ENCODE measurements around the gene GRAP. TPM values are rescaled to one million over a fixed set of nuclear protein-coding genes. Genes with fewer than 3 reads are reported as not detected.

GRAP gene
- total and polyA plus RNA-seq, 10 of the 15 experiments (the other 5 are each of a cell fraction or from before 2014, with no cell fraction given): 0.58 to 78.3 (median 36.6) TPM

DNA sequence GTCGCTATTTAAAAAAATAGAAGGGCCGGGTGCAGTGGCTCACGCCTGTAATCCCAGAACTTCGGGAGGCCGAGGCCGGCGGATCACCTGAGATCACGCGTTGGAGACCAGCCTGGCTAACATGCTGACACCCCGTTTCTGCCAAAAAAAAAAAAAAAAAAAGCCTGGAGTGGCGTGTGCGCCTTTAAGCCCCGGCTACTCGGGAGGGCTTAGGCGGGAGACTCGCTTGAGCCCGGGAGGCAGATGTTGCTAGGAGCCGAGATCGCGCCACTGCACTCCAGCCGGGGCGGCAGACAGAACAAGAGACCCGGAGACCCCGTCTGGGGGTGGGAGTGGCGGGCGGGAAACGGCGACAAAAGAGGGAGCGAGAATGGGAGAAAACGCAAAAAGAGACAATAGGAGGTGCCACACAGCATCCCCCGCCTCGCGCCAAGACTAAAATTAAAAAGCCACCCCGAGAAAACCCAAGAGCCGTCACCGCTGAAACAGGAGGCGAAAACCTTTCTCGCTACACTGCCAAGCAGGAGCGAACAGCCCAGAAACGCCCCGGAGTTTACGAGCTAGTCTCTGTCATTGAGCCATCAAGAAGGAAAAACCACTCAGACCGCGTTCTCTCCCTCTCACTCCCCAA lies 16.7 kb upstream of the GRAP start (continued):
- TF ChIP-seq, protein P1, sequence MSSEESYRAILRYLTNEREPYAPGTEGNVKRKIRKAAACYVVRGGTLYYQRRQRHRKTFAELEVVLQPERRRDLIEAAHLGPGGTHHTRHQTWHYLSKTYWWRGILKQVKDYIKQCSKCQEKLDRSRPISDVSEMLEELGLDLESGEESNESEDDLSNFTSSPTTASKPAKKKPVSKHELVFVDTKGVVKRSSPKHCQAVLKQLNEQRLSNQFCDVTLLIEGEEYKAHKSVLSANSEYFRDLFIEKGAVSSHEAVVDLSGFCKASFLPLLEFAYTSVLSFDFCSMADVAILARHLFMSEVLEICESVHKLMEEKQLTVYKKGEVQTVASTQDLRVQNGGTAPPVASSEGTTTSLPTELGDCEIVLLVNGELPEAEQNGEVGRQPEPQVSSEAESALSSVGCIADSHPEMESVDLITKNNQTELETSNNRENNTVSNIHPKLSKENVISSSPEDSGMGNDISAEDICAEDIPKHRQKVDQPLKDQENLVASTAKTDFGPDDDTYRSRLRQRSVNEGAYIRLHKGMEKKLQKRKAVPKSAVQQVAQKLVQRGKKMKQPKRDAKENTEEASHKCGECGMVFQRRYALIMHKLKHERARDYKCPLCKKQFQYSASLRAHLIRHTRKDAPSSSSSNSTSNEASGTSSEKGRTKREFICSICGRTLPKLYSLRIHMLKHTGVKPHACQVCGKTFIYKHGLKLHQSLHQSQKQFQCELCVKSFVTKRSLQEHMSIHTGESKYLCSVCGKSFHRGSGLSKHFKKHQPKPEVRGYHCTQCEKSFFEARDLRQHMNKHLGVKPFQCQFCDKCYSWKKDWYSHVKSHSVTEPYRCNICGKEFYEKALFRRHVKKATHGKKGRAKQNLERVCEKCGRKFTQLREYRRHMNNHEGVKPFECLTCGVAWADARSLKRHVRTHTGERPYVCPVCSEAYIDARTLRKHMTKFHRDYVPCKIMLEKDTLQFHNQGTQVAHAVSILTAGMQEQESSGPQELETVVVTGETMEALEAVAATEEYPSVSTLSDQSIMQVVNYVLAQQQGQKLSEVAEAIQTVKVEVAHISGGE (CRISPR knock-in tag; IDR thresholded peaks at IDR 0.05): peak; percentile 77
- TF ChIP-seq, protein P2, sequence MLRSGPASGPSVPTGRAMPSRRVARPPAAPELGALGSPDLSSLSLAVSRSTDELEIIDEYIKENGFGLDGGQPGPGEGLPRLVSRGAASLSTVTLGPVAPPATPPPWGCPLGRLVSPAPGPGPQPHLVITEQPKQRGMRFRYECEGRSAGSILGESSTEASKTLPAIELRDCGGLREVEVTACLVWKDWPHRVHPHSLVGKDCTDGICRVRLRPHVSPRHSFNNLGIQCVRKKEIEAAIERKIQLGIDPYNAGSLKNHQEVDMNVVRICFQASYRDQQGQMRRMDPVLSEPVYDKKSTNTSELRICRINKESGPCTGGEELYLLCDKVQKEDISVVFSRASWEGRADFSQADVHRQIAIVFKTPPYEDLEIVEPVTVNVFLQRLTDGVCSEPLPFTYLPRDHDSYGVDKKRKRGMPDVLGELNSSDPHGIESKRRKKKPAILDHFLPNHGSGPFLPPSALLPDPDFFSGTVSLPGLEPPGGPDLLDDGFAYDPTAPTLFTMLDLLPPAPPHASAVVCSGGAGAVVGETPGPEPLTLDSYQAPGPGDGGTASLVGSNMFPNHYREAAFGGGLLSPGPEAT (IDR thresholded peaks at IDR 0.05; ENCODE audit: low read depth): peak; percentile 54; the same call in 1 of the 2 replicates
- TF ChIP-seq SMARCA5 (IDR thresholded peaks at IDR 0.05): 0 out of 2 replicates have a peak, but pooled peaks have one; percentile 40
- TF ChIP-seq, protein P3, sequence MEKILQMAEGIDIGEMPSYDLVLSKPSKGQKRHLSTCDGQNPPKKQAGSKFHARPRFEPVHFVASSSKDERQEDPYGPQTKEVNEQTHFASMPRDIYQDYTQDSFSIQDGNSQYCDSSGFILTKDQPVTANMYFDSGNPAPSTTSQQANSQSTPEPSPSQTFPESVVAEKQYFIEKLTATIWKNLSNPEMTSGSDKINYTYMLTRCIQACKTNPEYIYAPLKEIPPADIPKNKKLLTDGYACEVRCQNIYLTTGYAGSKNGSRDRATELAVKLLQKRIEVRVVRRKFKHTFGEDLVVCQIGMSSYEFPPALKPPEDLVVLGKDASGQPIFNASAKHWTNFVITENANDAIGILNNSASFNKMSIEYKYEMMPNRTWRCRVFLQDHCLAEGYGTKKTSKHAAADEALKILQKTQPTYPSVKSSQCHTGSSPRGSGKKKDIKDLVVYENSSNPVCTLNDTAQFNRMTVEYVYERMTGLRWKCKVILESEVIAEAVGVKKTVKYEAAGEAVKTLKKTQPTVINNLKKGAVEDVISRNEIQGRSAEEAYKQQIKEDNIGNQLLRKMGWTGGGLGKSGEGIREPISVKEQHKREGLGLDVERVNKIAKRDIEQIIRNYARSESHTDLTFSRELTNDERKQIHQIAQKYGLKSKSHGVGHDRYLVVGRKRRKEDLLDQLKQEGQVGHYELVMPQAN (conservative IDR thresholded peaks at IDR 0.05): peak; percentile 76
- TF ChIP-seq MEF2A (IDR thresholded peaks at IDR 0.05; ENCODE audit: insufficient read depth, low read depth, low read length): peak; percentile 58; the same call in 1 of the 2 replicates
- TF ChIP-seq BHLHE40 (IDR thresholded peaks at IDR 0.05; ENCODE audit: borderline replicate concordance in 1 of 2, low read depth in 2 of 2, low read length in 1 of 2): peak in 1 of 2 experiments; percentile 58; a peak in 2 of 4 replicates
- TF ChIP-seq, protein P4, sequence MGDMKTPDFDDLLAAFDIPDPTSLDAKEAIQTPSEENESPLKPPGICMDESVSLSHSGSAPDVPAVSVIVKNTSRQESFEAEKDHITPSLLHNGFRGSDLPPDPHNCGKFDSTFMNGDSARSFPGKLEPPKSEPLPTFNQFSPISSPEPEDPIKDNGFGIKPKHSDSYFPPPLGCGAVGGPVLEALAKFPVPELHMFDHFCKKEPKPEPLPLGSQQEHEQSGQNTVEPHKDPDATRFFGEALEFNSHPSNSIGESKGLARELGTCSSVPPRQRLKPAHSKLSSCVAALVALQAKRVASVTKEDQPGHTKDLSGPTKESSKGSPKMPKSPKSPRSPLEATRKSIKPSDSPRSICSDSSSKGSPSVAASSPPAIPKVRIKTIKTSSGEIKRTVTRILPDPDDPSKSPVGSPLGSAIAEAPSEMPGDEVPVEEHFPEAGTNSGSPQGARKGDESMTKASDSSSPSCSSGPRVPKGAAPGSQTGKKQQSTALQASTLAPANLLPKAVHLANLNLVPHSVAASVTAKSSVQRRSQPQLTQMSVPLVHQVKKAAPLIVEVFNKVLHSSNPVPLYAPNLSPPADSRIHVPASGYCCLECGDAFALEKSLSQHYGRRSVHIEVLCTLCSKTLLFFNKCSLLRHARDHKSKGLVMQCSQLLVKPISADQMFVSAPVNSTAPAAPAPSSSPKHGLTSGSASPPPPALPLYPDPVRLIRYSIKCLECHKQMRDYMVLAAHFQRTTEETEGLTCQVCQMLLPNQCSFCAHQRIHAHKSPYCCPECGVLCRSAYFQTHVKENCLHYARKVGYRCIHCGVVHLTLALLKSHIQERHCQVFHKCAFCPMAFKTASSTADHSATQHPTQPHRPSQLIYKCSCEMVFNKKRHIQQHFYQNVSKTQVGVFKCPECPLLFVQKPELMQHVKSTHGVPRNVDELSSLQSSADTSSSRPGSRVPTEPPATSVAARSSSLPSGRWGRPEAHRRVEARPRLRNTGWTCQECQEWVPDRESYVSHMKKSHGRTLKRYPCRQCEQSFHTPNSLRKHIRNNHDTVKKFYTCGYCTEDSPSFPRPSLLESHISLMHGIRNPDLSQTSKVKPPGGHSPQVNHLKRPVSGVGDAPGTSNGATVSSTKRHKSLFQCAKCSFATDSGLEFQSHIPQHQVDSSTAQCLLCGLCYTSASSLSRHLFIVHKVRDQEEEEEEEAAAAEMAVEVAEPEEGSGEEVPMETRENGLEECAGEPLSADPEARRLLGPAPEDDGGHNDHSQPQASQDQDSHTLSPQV (IDR thresholded peaks at IDR 0.05): 0 out of 2 replicates have a peak, but pooled peaks have one; percentile 50
- peak; percentile 59; the same call in 1 of the 2 replicates for TF ChIP-seq CREM (IDR thresholded peaks at IDR 0.05; ENCODE audit: low read depth)
- TF ChIP-seq RB1 (IDR thresholded peaks at IDR 0.05; ENCODE audit: borderline replicate concordance): peak; percentile 46; the same call in 1 of the 2 replicates
- TF ChIP-seq MTA3 (IDR thresholded peaks at IDR 0.05; ENCODE audit: borderline replicate concordance, low read length): 0 out of 2 replicates have a peak, but pooled peaks have one; percentile 46
- TF ChIP-seq ETV6 (conservative IDR thresholded peaks at IDR 0.05 in 1 of 2, IDR thresholded peaks at IDR 0.05 in 1 of 2; ENCODE audit: borderline replicate concordance in 1 of 2, low read depth in 1 of 2): peak in 1 of 2 experiments; percentile 3; a peak in 1 of 4 replicates
- peak; percentile 66; the same call in 1 of the 2 replicates for TF ChIP-seq TCF3 (IDR thresholded peaks at IDR 0.05; ENCODE audit: borderline replicate concordance, insufficient read depth, low read depth, low read length)
- peak; percentile 65; the same call in 1 of the 2 replicates for TF ChIP-seq ZSCAN29 (IDR thresholded peaks at IDR 0.05)
- TF ChIP-seq TARDBP (IDR thresholded peaks at IDR 0.05; ENCODE audit: borderline replicate concordance): 0 out of 2 replicates have a peak, but pooled peaks have one; percentile 46
- TF ChIP-seq IKZF1 (conservative IDR thresholded peaks at IDR 0.05): peak; percentile 65
